SHP77 treated with DMSO at 0.1 percent for 48 hours (cell line): ENCODE measurements around the gene ZNF318.

ENCODE experiments used
- DNase-seq: peaks from one replicate; lab custom pipeline; 2025; lab: John Stamatoyannopoulos, UW

ZNF318 gene

GRCh38 chr6:43299338-43300293, 69.8 kb downstream of the ZNF318 start:
- DNase-seq = no peak

DNA sequence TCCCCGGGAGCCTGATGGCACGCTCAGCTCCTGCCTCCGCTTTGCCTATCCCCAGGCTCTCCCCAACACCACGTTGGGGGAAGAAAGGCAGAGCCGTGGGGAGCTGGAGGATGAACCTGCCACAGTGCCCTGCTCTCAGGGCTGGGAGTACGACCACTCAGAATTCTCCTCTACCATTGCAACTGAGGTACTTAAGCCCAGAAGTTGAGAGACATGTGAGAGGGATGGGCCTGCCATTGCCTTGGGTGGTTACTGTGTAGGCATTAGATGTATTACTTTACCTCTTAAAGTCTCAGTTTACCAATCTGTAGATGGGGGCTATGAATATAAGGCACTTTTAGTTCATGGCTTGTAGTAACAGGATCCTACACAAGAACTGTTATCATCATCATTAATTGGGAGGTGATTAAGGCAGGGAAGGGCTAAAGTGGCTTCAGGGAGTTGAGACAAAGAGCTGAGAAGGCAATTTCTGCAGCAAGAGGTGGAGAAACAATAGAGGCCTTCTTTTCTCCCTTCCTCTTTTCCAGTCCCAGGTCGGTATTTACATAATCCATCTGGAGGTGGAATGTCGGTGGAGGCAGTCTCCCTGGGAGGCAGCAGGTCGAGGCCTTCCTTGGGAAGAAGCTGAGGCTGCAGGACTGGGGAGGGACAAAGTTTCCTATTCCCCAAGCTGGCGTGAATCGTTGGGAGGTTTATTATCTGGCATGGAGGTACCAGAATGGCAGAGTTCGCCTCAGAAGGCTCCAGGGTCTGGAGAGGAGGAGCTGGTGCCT, 70.7 kb downstream of the ZNF318 start:
- DNase-seq = no peak

- no peak for DNase-seq
These were observed 71.5 kb downstream of the ZNF318 start, which contains the start of gene SLC22A7 for GRCh38 chr6:43297644-43298564. Gene SLC22A7, plus strand, starts transcription at chr6:43298260. Its CDS starts 99 bp downstream, at chr6:43298359.

DNA sequence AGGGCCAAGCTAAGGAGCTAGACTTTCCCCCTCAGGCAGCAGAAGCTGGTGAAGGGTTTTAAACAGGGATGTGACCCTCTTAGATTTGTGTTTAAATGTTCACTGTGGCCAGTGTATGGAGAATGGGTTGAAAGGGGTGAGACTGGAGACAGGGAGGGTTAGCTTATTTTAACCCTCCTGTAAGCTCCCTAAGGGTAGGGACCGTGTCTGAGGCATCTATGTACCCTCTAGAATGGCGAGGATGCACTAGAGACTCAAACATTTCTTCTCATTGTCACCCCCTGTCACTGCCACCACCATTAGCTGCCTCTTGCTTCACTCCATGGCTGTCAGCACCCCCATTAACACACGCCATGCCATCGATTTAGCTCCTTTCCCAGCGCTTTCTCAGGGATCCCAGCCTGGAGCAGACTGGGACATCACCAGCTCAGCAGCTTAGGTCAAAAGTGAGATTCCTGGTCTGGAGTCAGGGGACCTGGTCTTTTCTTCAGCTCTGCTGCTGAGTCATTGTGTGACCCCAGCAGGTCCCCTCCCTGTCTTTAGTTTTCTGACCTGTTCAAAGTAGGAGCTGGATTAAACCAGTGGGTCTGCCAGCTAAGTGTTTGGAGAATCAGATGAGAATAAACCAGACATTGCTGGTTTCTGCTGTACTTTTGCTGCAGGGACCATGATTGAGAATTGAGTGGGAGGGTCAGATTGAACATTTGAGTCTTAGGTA, 72.5 kb downstream of the ZNF318 start:
- DNase-seq = no peak

GRCh38 chr6:43295456-43295855, 74.0 kb downstream of the ZNF318 start:
- no peak for DNase-seq

DNA sequence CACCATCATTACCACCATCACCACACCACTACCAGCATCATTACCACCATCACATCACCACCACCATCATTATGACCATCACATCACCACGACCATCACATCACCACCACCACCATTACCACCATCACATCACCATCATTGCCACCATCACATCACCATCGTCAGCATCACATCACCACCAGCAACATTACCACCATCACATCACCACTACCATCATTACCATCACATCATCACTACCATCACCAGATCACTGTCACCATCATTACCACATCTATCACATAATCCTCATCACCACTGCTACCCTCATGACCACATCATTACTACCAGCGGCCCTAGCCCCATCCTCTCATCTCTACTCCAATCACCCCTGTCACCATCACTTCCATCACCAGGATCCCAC, 74.9 kb downstream of the ZNF318 start:
- no peak for DNase-seq

GRCh38 chr6:43293698-43294097, 75.7 kb downstream of the ZNF318 start:
- no peak for DNase-seq

DNA sequence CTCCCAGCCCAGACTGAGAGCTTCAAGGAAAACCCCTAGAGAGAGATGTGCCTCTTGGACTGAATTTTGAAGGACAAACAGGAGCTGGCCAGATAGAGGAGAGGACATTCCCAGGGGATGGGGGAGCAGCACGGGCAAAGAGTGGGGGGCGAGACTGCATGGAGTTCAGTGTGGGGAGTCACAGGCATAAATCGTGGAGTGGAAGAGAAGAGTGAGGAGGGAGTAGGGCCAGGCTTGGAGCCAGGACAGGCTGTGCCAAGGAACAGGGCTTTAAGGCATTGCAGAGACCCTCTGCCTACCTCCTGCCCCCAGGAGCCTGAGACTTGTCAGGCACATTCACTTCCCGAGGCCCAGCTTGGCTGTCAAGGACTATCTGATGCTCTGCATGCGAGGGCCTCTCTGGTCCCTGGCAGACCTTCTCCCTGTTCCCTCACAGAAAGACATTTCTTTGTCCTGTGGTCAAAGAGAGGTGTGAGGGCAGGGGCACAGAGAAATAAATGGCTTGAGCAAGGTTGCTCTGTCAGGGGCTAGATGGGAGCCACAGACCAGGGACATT, 76.6 kb downstream of the ZNF318 start:
- DNase-seq = no peak

DNA sequence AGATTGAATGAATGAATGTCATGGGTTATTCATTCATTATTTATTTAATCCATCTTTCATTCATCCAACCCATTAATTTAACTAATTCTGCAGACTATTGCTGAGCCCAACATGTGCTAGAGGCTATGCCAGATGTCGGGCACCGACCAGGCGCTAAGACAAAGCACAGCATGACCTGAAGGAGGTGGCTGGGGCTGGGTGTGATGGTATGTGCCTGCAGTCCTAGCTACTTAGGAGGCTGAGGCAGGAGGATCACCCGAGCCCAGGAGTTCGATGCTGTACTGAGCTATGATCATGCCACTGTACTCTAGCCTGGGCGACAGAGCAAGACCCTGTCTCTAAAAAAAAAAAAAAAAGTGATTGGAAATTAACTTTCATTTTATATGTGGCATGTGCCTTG, 77.1 kb downstream of the ZNF318 start:
- DNase-seq = no peak

DNA sequence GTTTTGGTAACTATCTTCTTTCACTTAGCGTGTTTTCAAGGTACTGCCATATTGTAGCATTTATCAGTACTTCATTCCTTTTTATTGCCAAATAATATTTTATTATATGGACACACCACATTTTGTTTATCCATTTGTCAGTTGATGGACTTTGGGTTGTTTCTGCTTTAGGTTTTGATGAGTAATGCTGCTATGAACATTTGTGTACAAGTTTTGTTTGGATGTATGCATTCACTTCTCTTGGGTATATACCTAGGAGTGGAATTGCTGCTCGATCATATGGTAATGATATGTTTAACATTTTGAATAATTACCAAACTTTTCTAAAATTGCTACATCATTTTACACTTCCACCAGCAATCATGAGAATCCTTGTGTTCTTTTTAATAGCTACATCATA, 77.7 kb downstream of the ZNF318 start:
- no peak for DNase-seq

DNA sequence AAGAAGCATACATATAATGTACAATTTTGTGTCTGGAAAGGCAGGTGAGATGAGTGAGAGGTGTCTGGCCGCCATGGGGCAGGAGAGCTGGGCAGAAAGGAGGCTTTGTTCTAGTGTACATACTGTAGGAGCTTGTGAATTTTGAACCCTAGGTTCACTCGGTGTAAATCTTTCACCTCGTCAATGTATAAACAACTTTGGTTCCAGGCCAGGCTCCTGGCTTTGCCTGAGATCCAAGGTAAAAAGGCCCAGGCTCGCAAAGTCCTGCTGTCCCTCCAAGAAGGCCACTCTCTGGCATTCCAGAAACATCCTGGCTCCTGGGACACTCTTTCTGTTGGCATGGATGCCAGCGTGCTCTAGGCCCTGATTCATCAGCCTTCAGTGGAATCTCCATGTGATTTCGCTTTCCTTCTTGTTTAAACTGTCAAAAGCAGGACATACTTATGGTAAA, 78.5 kb downstream of the ZNF318 start:
- DNase-seq = no peak

DNA sequence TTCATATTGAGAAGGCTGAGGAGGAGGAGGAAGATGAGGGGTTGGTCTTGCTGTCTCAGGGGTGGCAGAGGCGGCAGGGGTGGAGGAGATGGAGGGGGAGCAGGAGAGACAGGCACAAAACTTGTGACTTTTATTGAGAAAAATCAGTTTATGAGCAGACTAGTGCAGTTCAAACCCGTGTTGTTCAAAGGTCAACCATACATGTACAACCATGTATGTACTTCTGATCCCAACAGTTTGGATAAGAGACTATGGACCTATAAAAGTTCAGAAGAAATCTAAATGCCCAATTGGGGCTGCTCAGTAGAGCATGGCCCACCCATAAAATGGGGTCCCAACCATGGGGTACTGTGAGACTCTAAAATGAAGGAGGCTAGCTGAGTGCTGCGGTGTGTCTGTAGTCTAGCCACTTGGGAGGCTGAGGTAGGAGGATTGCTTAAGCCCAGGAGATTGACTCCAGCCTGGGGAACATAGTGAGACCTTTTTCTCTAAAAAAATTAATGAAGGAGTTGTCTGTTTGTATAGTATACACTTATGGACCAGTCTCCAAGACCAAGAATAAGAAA, 79.0 kb downstream of the ZNF318 start:
- DNase-seq = no peak

- no peak for DNase-seq
These were observed 81.4 kb downstream of the ZNF318 start for GRCh38 chr6:43287717-43288679.

DNA sequence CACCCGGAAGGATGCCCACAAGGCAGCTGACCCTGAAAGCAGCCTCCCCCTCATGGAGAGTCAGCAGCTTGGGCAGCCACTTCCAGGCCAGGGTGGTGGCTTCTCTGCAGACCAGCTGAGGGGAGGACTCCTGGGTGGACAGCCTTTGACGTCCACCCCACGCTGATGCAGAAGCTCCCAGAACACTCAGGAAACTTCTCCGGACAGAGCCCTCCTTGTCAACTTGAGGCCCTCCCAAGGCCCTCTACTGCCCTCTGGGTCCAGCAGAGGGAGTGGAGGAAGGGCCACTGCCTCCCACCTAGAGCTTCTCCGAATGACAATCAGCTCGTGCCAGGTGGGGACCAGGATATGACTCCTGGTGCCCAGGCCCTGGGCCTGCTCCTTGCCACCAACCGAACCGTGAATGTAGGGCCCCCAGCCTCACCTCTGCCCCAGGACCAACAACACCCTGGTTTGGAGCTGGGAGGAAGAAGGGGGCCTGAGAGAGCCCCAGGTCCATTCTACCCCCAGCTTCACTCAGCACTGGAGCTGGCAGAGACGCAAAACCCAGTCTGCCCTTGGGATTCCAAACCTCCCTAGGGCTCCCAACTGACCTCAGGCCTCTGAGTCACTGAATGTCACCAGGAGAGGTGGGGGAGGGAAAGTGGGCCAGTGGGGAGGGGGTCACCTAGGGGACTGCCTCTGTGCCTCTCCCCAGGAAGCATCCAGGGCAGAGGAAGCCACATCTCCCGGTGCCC, 82.3 kb downstream of the ZNF318 start:
- no peak for DNase-seq

DNA sequence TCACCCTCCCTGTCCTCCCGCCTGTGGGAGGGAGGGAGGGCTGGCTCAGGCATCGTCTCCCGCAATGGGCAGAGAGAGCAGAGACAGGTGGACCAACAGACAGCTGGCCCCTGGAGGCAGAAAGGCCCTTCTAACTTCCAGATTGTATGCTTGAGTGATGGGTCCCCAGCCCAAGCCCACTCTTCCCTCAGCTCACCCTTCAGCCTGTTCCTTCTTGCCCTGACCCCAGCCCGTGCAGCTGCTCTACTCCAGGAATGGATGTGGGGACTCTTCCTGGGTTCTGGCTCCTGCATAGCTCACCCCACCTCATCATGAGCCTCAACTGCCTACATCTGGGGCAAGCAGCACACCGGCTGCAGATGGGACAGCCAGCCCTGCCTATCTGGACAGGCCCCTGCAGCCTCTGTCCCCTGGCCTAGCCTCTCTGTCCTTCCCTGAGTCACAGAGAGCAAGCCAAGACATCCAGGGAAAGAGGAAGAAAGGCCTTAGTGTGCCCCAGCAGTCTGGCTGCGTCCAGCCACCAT, 82.9 kb downstream of the ZNF318 start:
- DNase-seq = no peak
